ENCODE data around the gene MPP1.
A peak's percentile ranks its signal among the peaks of the same experiment; 100 is the strongest.

Gene MPP1

GRCh38 chrX:154774622-154775021, 30.7 kb downstream of the MPP1 start:
- TF ChIP-seq MYC (IDR thresholded peaks at IDR 0.05; ENCODE audit: low read depth, low read length) (no peak), CTCF (IDR thresholded peaks at IDR 0.05; ENCODE audit: low read depth, low read length) (no peak), MAX (IDR thresholded peaks at IDR 0.05; ENCODE audit: low read depth, low read length) (no peak), POLR2A (IDR thresholded peaks at IDR 0.05; ENCODE audit: extremely low read depth, insufficient read length) (no peak)
- DNase-seq (ENCODE audit: low read depth): no peak
- no peak overlapping the region for H3K4me3 ChIP-seq (ENCODE audit: low read depth, low read length)

- peak; percentile 97 for DNase-seq (ENCODE audit: low read depth)
- peak within 1 kb of the TSS; percentile 100 for H3K4me3 ChIP-seq (ENCODE audit: low read depth, low read length)
- TF ChIP-seq POLR2A (IDR thresholded peaks at IDR 0.05; ENCODE audit: extremely low read depth, insufficient read length): peak; percentile 49
- TF ChIP-seq MYC (IDR thresholded peaks at IDR 0.05; ENCODE audit: low read depth, low read length): peak; percentile 92
- TF ChIP-seq MAX (IDR thresholded peaks at IDR 0.05; ENCODE audit: low read depth, low read length): peak; percentile 75
- TF ChIP-seq CTCF (IDR thresholded peaks at IDR 0.05; ENCODE audit: low read depth, low read length): no peak
These were observed 42.6 kb downstream of the MPP1 start, which contains the start of gene DKC1 for GRCh38 chrX:154762537-154763296. DKC1 (plus strand) TSS chrX:154762864; CDS start chrX:154762966, 102 bp downstream.

- H3K4me3 ChIP-seq (ENCODE audit: low read depth, low read length): peak overlapping the region; percentile 67
- DNase-seq (ENCODE audit: low read depth): no peak
- no peak for TF ChIP-seq CTCF (IDR thresholded peaks at IDR 0.05; ENCODE audit: low read depth, low read length)
- peak; percentile 49; the same call in 1 of the 2 replicates for TF ChIP-seq MYC (IDR thresholded peaks at IDR 0.05; ENCODE audit: low read depth, low read length)
- peak; percentile 46; the same call in 1 of the 2 replicates for TF ChIP-seq MAX (IDR thresholded peaks at IDR 0.05; ENCODE audit: low read depth, low read length)
These were observed 43.2 kb downstream of the MPP1 start for GRCh38 chrX:154761977-154762536.

- TF ChIP-seq POLR2A (IDR thresholded peaks at IDR 0.05; ENCODE audit: extremely low read depth, insufficient read length) (no peak), CTCF (IDR thresholded peaks at IDR 0.05; ENCODE audit: low read depth, low read length) (no peak), MAX (IDR thresholded peaks at IDR 0.05; ENCODE audit: low read depth, low read length) (no peak), MYC (IDR thresholded peaks at IDR 0.05; ENCODE audit: low read depth, low read length) (no peak)
- DNase-seq (ENCODE audit: low read depth): no peak
- no peak overlapping the region for H3K4me3 ChIP-seq (ENCODE audit: low read depth, low read length)
These were observed 46.6 kb downstream of the MPP1 start for GRCh38 chrX:154758696-154759095.

GRCh38 chrX:154751669-154752271, 53.5 kb downstream of the MPP1 start:
- TF ChIP-seq MAX (IDR thresholded peaks at IDR 0.05; ENCODE audit: low read depth, low read length) (no peak), MYC (IDR thresholded peaks at IDR 0.05; ENCODE audit: low read depth, low read length) (no peak), POLR2A (IDR thresholded peaks at IDR 0.05; ENCODE audit: extremely low read depth, insufficient read length) (no peak), CTCF (IDR thresholded peaks at IDR 0.05; ENCODE audit: low read depth, low read length) (no peak)
- H3K4me3 ChIP-seq (ENCODE audit: low read depth, low read length): peak overlapping the region; percentile 64
- no peak for DNase-seq (ENCODE audit: low read depth)

Data from NB4 (cell line).